NB4 (cell line): ENCODE measurements around the gene SCAF4.

Source experiments
- DNase-seq: peaks from one replicate; pipeline ENCODE4 v3.0.0; 2010; ENCODE audit warnings: low read depth
- H3K4me3 ChIP-seq: one replicate; pipeline ENCODE4 v1.5.1; 2011; ENCODE audit warnings: mild to moderate bottlenecking, low read depth, low read length, moderate library complexity
- MYC ChIP-seq: IDR thresholded peaks from 2 replicates; pipeline ENCODE4 v1.6.1; 2011; ENCODE audit warnings: low read depth, low read length
- POLR2A ChIP-seq: IDR thresholded peaks from 2 replicates; pipeline ENCODE4 v1.6.1; 2011; ENCODE audit warnings: mild to moderate bottlenecking; ENCODE audit not compliant: insufficient read length; ENCODE audit errors: extremely low read depth
- TF ChIP-seq, protein P1 (sequence below): IDR thresholded peaks from one replicate; pipeline ENCODE4 v1.5.1; 2012; ENCODE audit warnings: low read depth, low read length
- TF ChIP-seq, protein P2 (sequence below): IDR thresholded peaks from 2 replicates; pipeline ENCODE4 v1.6.1; 2011; ENCODE audit warnings: low read depth, low read length

The SCAF4 gene

GRCh38 chr21:31721381-31721780 is 10.5 kb downstream of the SCAF4 start:
- DNase-seq = no peak
- TF ChIP-seq, protein P1, sequence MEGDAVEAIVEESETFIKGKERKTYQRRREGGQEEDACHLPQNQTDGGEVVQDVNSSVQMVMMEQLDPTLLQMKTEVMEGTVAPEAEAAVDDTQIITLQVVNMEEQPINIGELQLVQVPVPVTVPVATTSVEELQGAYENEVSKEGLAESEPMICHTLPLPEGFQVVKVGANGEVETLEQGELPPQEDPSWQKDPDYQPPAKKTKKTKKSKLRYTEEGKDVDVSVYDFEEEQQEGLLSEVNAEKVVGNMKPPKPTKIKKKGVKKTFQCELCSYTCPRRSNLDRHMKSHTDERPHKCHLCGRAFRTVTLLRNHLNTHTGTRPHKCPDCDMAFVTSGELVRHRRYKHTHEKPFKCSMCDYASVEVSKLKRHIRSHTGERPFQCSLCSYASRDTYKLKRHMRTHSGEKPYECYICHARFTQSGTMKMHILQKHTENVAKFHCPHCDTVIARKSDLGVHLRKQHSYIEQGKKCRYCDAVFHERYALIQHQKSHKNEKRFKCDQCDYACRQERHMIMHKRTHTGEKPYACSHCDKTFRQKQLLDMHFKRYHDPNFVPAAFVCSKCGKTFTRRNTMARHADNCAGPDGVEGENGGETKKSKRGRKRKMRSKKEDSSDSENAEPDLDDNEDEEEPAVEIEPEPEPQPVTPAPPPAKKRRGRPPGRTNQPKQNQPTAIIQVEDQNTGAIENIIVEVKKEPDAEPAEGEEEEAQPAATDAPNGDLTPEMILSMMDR = no peak
- TF ChIP-seq MYC (no peak), POLR2A (no peak)
- TF ChIP-seq, protein P2, sequence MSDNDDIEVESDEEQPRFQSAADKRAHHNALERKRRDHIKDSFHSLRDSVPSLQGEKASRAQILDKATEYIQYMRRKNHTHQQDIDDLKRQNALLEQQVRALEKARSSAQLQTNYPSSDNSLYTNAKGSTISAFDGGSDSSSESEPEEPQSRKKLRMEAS = no peak
- no peak overlapping the region for H3K4me3 ChIP-seq

- no peak overlapping the region for H3K4me3 ChIP-seq
- TF ChIP-seq, protein P1 = no peak
- no peak for TF ChIP-seq MYC
- no peak for TF ChIP-seq POLR2A
- TF ChIP-seq, protein P2 = no peak
- no peak for DNase-seq
These were observed 11.2 kb downstream of the SCAF4 start for GRCh38 chr21:31720739-31721138.

- DNase-seq = no peak
- H3K4me3 ChIP-seq = no peak overlapping the region
- TF ChIP-seq MYC (no peak), POLR2A (no peak)
- TF ChIP-seq, protein P2 = no peak
- TF ChIP-seq, protein P1 = no peak
These were observed 11.6 kb downstream of the SCAF4 start for GRCh38 chr21:31720330-31720729.

- TF ChIP-seq MYC = no peak
- no peak overlapping the region for H3K4me3 ChIP-seq
- DNase-seq = no peak
These were observed 15.8 kb downstream of the SCAF4 start for GRCh38 chr21:31716106-31716505.

- no peak overlapping the region for H3K4me3 ChIP-seq
- TF ChIP-seq, protein P1 = no peak
- no peak for TF ChIP-seq POLR2A
- no peak for DNase-seq
These were observed 17.1 kb downstream of the SCAF4 start for GRCh38 chr21:31714741-31715365.

- no peak overlapping the region for H3K4me3 ChIP-seq
- DNase-seq = no peak
- TF ChIP-seq, protein P1 = no peak
- no peak for TF ChIP-seq POLR2A
- TF ChIP-seq MYC = no peak
- TF ChIP-seq, protein P2 = no peak
These were observed 17.8 kb downstream of the SCAF4 start for GRCh38 chr21:31713973-31714740.
